ENCODE results near the gene CAPN7. TPM values are rescaled to one million over a fixed set of nuclear protein-coding genes. Genes with fewer than 3 reads are reported as not detected.

The CAPN7 gene
- total RNA-seq, 1 experiment from 2014 or later: 20.8 TPM

DNA sequence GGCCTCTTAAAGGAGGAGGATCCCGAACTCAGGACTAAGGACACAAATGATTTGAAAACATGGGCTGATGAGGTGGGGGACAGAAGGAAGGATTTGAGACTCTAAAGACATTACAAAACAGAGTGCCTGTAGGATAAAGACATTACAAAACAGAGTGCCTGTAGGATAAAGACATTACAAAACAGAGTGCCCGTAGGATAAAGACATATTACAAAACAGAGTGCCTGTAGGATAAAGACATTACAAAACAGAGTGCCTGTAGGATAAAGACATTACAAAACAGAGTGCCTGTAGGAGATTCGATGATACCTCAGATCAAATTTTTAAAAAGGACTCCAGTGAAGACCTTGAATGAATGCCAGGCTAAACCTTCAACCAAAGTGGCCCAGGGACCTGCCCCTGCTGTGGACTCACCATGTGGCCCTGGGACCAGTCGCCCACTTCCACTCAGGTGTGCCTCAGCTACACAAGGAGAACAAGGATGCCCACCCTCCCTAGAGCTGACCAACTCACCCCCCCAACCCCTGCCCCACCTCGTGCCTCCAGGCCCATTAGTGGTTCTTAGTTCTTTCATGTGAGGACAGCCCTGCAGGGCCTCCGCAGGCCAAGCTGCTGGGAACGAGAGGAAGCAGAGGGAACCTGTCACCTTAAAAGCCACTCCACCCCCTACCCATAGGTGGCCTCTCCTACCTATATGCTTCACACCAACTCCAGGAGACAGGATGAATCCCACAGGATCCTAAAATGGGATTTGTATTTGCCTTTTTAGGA, 66.6 kb downstream of the CAPN7 start:
- no peak for DNase-seq (ENCODE audit: low read depth)

DNA sequence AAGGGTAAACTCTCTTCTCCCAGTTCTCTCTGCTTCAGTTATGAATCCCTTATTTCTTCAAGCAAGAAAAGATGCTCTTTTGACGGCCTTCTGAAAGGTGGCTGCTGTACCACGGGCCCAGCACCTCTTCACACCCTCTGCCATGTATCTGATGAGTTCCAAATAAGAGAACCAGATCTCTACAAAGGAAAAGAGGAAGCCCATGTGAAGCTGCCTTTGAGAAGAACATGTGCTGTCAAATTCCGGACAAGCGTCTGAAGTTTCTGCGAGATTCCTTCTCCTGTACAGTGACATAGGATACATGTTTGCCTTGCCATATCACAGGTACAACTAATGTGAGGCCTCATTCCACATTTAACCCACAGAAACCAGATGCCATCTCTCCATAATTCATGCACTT, 67.2 kb downstream of the CAPN7 start:
- no peak for DNase-seq (ENCODE audit: low read depth)

GRCh38 chr3:15276028-15276724, 70.1 kb downstream of the CAPN7 start:
- peak; percentile 75 for DNase-seq (ENCODE audit: low read depth)

- DNase-seq (ENCODE audit: low read depth): no peak
These were observed 71.9 kb downstream of the CAPN7 start for GRCh38 chr3:15277861-15278500.

DNA sequence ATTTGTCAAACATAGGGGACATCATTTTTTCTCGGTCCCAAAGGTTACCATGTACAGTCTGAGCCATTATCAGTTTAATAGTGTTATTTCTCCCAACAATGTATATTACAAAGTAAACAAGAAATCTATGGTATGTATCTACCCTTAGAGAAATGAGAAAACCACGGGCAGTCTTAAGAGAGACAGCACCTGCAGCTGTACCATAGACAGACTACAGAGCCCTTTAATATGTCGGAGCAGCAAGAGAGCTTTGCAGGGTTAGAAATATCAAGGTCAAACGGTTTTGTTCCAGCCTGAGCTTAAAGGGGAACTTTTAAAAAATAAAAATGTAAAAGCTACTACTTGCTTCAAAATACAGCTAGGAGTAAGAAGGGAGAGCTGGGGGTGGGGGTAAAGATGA, 73.2 kb downstream of the CAPN7 start:
- DNase-seq (ENCODE audit: low read depth): no peak

- no peak for DNase-seq (ENCODE audit: low read depth)
These were observed 73.8 kb downstream of the CAPN7 start for GRCh38 chr3:15279671-15280402.

DNA sequence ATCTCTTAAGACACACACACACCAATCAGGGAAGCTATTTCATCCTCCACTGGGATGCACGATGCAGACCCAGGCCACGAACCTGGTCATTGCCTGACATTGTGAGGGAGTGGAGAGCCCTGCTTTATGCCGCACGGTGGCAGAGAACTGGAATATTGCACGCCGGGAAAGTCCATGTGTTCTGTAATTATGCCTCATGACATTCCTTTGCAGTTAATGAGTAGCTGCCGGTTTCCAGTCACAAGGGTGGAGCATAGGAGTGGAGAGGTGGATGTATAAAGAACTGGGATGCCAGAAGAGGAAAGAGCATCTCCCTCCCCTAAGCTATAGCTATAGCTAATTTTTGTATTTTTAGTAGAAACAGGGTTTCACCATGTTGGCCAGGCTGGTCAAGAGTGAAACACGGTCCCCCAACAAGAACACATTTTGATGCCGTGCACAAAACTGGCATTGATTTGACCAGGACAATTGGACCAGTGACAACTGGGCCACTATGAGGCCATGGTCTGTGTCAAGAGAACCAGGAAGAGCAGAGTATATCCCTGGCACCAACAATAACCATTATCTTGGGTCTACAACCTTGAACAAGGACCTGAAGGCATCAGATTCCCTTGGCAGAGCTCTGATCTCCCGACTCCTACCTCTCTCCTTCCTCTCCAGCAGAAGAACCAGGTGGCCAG, 74.9 kb downstream of the CAPN7 start:
- no peak for DNase-seq (ENCODE audit: low read depth)

DNA sequence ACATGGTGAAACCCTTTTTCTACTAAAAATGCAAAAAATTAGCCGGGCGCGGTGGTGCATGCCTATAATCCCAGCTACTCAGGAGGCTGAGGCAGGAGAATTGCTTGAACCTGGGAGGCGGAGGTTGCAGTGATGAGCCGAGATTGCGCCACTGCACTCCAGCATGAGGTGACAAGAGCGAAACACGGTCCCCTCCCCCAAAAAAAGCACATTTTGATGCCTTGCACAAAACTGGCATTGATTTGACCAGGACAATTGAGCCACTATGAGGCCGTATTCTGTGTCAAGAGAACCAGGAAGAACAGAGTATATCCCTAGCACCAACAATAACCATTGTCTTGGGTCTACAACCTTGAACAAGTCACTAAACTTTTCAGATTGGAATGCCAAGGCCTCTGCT, 75.8 kb downstream of the CAPN7 start:
- DNase-seq (ENCODE audit: low read depth): no peak

GRCh38 chr3:15283702-15284101, 77.7 kb downstream of the CAPN7 start:
- DNase-seq (ENCODE audit: low read depth): no peak

GRCh38 chr3:15284121-15284889, 78.3 kb downstream of the CAPN7 start:
- DNase-seq (ENCODE audit: low read depth): no peak

- DNase-seq (ENCODE audit: low read depth): no peak
These were observed 80.0 kb downstream of the CAPN7 start for GRCh38 chr3:15286022-15286421.

GRCh38 chr3:15287565-15288330, 81.7 kb downstream of the CAPN7 start:
- no peak for DNase-seq (ENCODE audit: low read depth)

DNA sequence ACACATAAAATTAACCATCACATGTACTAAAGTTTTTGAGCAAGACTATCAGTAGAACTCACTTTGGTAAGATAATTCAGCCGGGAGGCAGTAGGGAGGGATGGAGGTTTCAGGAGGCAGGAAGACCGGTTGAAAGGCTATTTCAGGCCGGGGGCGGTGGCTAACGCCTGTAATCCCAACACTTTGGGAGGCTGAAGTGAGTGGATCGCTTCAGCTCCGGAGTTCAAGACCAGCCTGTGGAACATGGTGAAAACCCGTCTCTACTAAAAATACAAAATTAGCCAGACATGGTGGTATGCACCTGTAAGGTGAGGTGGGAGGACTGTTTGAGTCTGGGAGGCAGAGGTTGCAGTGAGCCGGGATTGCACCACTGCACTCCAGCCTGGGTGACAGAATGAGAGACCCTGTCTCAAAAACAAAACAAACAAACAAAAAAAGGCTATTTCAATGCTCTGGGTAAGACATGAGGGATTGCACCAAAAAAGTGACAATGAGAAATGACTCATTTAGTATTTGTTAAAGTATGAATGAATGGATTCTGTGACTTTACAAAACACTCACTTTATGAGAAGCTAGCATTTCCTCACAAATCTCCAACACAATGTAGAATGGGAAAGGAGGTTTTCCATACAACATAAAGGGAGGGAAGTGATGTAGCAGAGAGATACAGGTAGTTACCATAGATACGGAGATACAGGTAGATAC, 82.4 kb downstream of the CAPN7 start:
- no peak for DNase-seq (ENCODE audit: low read depth)

- DNase-seq (ENCODE audit: low read depth): no peak
These were observed 83.6 kb downstream of the CAPN7 start for GRCh38 chr3:15289661-15290060.

GRCh38 chr3:15290736-15291135, 84.7 kb downstream of the CAPN7 start:
- DNase-seq (ENCODE audit: low read depth): no peak

DNA sequence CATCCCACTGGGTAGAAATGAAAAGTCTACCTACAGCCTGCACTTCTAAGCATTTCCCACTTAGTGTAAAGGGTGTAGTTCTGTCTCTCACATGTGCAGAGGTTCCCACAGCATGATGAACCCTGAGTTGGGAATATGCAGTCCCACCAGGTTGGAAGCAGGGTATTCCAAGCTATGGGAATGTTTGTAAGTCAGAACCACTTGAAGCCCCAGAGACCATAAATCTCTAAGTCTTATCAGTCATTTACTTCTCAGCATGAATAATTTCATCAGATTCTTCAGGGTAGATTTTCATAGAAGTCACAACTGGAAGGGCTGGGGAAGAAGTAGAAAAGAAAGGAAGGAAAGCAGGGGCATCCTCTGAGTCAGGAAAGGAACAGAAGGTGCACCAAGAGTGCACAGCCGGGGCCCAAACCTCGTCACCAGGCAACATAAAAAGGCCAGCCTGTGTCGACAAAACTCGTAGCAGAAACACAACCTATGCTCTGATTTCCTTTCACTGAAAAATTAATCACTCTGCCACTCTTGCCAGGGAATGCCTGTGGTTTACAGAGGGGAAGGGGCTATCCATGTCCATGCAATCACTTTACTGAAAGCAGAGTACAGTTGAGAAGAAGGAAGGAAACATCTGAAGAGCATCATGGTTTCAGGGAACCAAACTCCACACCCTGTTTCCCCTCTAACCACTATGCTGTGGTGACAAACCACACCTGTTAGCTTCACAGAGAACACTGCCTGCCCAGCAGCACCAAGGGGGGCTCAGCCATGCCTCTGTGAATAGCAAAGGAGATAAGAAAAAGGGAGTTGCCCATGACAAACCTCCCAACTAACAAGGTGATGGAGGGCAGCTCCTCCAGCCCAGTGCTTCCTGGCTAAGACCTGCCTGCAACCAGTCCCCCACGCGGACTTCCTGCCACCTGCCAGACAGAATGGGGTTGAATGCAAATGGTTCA, 85.8 kb downstream of the CAPN7 start:
- peak; percentile 68 for DNase-seq (ENCODE audit: low read depth)

DNA sequence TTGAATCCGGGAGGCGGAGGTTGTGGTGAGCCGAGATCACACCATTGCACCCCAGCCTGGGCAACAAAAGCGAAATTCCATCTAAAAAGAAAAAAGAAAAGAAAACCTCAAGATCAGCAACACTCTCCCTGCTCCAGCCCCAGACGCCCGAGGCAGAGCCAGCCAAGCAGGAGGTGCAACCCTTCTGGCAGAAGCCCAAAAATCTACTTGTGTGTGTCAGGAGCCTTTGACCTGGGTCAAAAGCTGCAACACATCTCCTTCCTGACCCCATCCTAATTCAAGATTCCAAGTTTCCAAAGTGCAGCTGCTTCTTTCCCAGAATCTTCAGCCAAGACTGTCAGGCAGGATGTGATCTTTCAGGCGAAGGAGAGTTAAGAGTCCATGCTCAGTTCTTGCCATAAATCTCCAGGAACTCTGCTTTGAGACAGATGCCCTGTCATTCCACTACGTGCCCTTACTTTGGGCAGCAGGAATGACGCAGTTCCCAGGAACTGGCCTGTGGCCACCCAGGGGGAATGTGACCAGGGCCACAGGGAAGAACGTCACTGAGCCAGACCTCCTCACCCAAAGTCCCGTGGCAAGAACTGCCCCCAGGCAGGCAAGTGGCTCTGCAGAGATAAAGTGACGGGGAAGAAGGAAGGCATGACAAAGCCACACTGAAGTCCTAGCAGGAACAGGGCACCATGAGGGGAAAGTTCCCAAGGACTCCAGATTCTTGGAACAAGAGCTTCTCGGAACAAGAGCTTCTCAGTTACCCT, 86.9 kb downstream of the CAPN7 start:
- DNase-seq (ENCODE audit: low read depth): no peak
